Measurements from ENCODE around the gene MYBPC3. TPM values are rescaled to one million over a fixed set of nuclear protein-coding genes. Genes with fewer than 3 reads are reported as not detected.

Gene MYBPC3
- total RNA-seq, 1 experiment from 2014 or later: 0.07 TPM

- TF ChIP-seq ZMAT4 (CRISPR knock-in tag; IDR thresholded peaks at IDR 0.05) (no peak), AFF4 (CRISPR knock-in tag; IDR thresholded peaks at IDR 0.05; ENCODE audit: borderline replicate concordance) (no peak), ELF4 (CRISPR knock-in tag; IDR thresholded peaks at IDR 0.05; ENCODE audit: low read depth) (no peak), PRRX2 (CRISPR knock-in tag; IDR thresholded peaks at IDR 0.05) (no peak), CDX4 (CRISPR knock-in tag; IDR thresholded peaks at IDR 0.05; ENCODE audit: borderline replicate concordance) (no peak), KAT7 (CRISPR knock-in tag; IDR thresholded peaks at IDR 0.05; ENCODE audit: borderline replicate concordance) (no peak), ZNF281 (CRISPR knock-in tag; IDR thresholded peaks at IDR 0.05) (no peak)
- no peaks in the 10 kb centered on the region for H3K9me3 Mint-ChIP-seq
- CTCF ChIA-PET: interaction anchor here (0.5 to 4.4 kb wide), 5 partner anchors 10 to 67 kb away, joined by 3 to 18 read pairs (median 7); no protein-coding TSS in a partner anchor
- POLR2A ChIA-PET: no interaction called here
- H3K36me3 Mint-ChIP-seq: no peaks in the 10 kb centered on the region
- no peaks in the 10 kb centered on the region for H3K27me3 Mint-ChIP-seq (ENCODE audit: low read depth)
- DNase-seq (ENCODE audit: low spot score): no peak
- H3K4me3 Mint-ChIP-seq: no peak overlapping the region
- ATAC-seq: no peak
- H3K4me1 Mint-ChIP-seq: peaks cover 3% of the 10 kb centered on the region; the same call in 1 of the 2 replicates
- H3K27ac Mint-ChIP-seq: no peak overlapping the region
Measured at GRCh38 chr11:47389577-47390421, 37.3 kb upstream of the MYBPC3 start.

GRCh38 chr11:47388697-47389576, 36.4 kb upstream of the MYBPC3 start:
- Mint-ChIP-seq H3K4me1 (no peaks in the 10 kb centered on the region), H3K36me3 (no peaks in the 10 kb centered on the region), H3K27ac (no peak overlapping the region), H3K4me3 (no peak overlapping the region), H3K9me3 (no peaks in the 10 kb centered on the region), H3K27me3 (ENCODE audit: low read depth) (no peaks in the 10 kb centered on the region)
- POLR2A ChIA-PET: no interaction called here
- DNase-seq (ENCODE audit: low spot score) (no peak), ATAC-seq (no peak)
- TF ChIP-seq TEAD1 (CRISPR knock-in tag; IDR thresholded peaks at IDR 0.05) (no peak), GABPB1 (CRISPR knock-in tag; IDR thresholded peaks at IDR 0.05) (no peak), CTCF (IDR thresholded peaks at IDR 0.05) (no peak), IRF2 (CRISPR knock-in tag; IDR thresholded peaks at IDR 0.05; ENCODE audit: borderline replicate concordance, low read depth) (no peak), TP53 (CRISPR knock-in tag; IDR thresholded peaks at IDR 0.05) (no peak)
- CTCF ChIA-PET: interaction anchor here (2.1 to 4.4 kb wide), 3 partner anchors 15 to 23 kb away, joined by 7 to 18 read pairs (median 10); no protein-coding TSS in a partner anchor

All from WTC11 (cell line).